Panc1 (cell line): ENCODE measurements around the gene DHRS2. TPM values are rescaled to one million over a fixed set of nuclear protein-coding genes. Genes with fewer than 3 reads are reported as not detected.

Source experiments
- ATAC-seq: fragments of 200-7000 bp; cut with Tn5 transposase; 2 replicates; pipeline ENCODE4 v1.9.1; 2020; ENCODE audit warnings: mild to moderate bottlenecking, moderate library complexity
- BruUV-seq: library from RNA; stranded (reverse); fragments of 400-500 nt; replicated peaks from 2 replicates; lab custom pipeline; 2021; lab: Mats Ljungman, UMichigan
- CTCF ChIA-PET: fragments of 300-600 bp; sonication (Branson Sonifier 250); formaldehyde crosslinking; loops from one replicate; lab custom pipeline; 2022; ENCODE audit warnings: antibody characterized with exemption; lab: Charles Lee
- POLR2A ChIA-PET: fragments of 300-600 bp; sonication (Branson Sonifier 250); formaldehyde crosslinking; loops from one replicate; lab custom pipeline; 2022; ENCODE audit warnings: antibody characterized with exemption; lab: Charles Lee
- DNase-seq: peaks from one replicate; pipeline ENCODE4 v3.0.0-alpha.2; 2010; ENCODE audit warnings: low read depth, low spot score
- H3K27ac ChIP-seq: 2 replicates; pipeline ENCODE4 v1.5.1; 2011; ENCODE audit warnings: mild to moderate bottlenecking, low read length, inconsistent platforms
- H3K27me3 ChIP-seq: fragments of 200-500 bp; sonication (Bioruptor generic); 2 replicates; pipeline ENCODE4 v1.6.0; 2014; ENCODE audit warnings: low read length, inconsistent platforms; ENCODE audit not compliant: control insufficient read depth, insufficient read depth
- H3K36me3 ChIP-seq: fragments of 200-500 bp; sonication (Bioruptor generic); 2 replicates; pipeline ENCODE4 v1.5.1; 2014; ENCODE audit warnings: inconsistent platforms, mild to moderate bottlenecking, low read length, moderate library complexity; ENCODE audit not compliant: control insufficient read depth, insufficient read depth
- H3K4me1 ChIP-seq: 2 replicates; pipeline ENCODE4 v1.5.1; 2011; ENCODE audit warnings: inconsistent platforms, mild to moderate bottlenecking, low read length, moderate library complexity; ENCODE audit not compliant: control insufficient read depth, insufficient read depth
- H3K4me3 ChIP-seq, 2 experiments: 2 replicates each; pipeline ENCODE4 v1.5.1; 2011 to 2012; ENCODE audit warnings: low read depth in 2 of 2, low read length in 2 of 2, mild to moderate bottlenecking in 2 of 2, inconsistent platforms in 1 of 2, moderate library complexity in 1 of 2
- H3K9me3 ChIP-seq: fragments of 200-500 bp; sonication (Bioruptor generic); 2 replicates; pipeline ENCODE4 v1.5.1; 2014; ENCODE audit warnings: low read depth, mild to moderate bottlenecking, inconsistent platforms, low read length, moderate library complexity; ENCODE audit not compliant: control insufficient read depth, insufficient read depth
- CTCF ChIP-seq: fragments of 450-650 bp; IDR thresholded peaks from 2 replicates; pipeline ENCODE4 v1.5.1; 2017; ENCODE audit warnings: mild to moderate bottlenecking
- POLR2AphosphoS5 ChIP-seq: IDR thresholded peaks from 2 replicates; pipeline ENCODE4 v1.6.1; 2012; ENCODE audit warnings: mild to moderate bottlenecking, low read depth, low read length, moderate library complexity
- REST ChIP-seq, 2 experiments: IDR thresholded peaks; 2 replicates each; pipeline ENCODE4 v1.6.1; 2011 to 2012; ENCODE audit warnings: low read depth in 2 of 2, control low read depth in 1 of 2, low read length in 1 of 2, mild to moderate bottlenecking in 1 of 2, moderate library complexity in 1 of 2; ENCODE audit not compliant: insufficient read depth in 1 of 2
- SIN3A ChIP-seq: IDR thresholded peaks from 2 replicates; pipeline ENCODE4 v1.6.1; 2012; ENCODE audit warnings: low read depth, mild to moderate bottlenecking, low read length, moderate library complexity, borderline replicate concordance; ENCODE audit not compliant: insufficient read depth
- TCF7L2 ChIP-seq: IDR thresholded peaks from 2 replicates; pipeline ENCODE4 v1.6.1; 2011; ENCODE audit warnings: mild to moderate bottlenecking, low read depth, low read length, inconsistent platforms
- in situ Hi-C: cut with HindIII; loops from 2 replicates; pipeline ENCODE4 v1.10.0; 2016; ENCODE audit warnings: low sequenced_read_pairs, low pct_unique_long_range_greater_than_20kb
- intact Hi-C: fragments of 100-400 bp; cut with micrococcal nuclease; formaldehyde crosslinking; loops from one replicate; pipeline ENCODE4 v1.10.0; 2022; ENCODE audit not compliant: unreplicated experiment
- total RNA-seq: library from RNA; stranded (reverse); gene quantifications from one replicate; pipeline ENCODE4 v1.2.1, GENCODE V29; 2021; ENCODE audit not compliant: unreplicated experiment

DHRS2 gene
- total RNA-seq, 1 experiment from 2014 or later = 1.0 TPM

- ATAC-seq (no peak), DNase-seq (no peak)
- Histone ChIP-seq H3K27me3 (no peaks in the 10 kb centered on the region), H3K4me1 (no peaks in the 10 kb centered on the region), H3K36me3 (no peaks in the 10 kb centered on the region), H3K27ac (no peak overlapping the region), H3K4me3 (no peak overlapping the region), H3K9me3 (no peaks in the 10 kb centered on the region)
- ChIA-PET CTCF (no interaction called here), POLR2A (no interaction called here)
- BruUV-seq = no TSS peak
- intact Hi-C loops = no loop called here
- in situ Hi-C loops = no loop called here
- no peak for TF ChIP-seq TCF7L2
- no peak for TF ChIP-seq POLR2AphosphoS5
- no peak for TF ChIP-seq CTCF
- TF ChIP-seq REST (IDR thresholded peaks at IDR 0.05; ENCODE audit: insufficient read depth in 1 of 2, low read depth in 2 of 2, low read length in 1 of 2) = no peak
- TF ChIP-seq SIN3A = no peak
Observed at GRCh38 chr14:23675337-23675736, 39.2 kb downstream of the DHRS2 start.

GRCh38 chr14:23675906-23676305, 39.7 kb downstream of the DHRS2 start:
- DNase-seq = no peak
- H3K27me3 ChIP-seq = no peaks in the 10 kb centered on the region
- CTCF ChIA-PET = no interaction called here
- POLR2A ChIA-PET = no interaction called here
- no peaks in the 10 kb centered on the region for H3K9me3 ChIP-seq
- intact Hi-C loops (no loop called here), in situ Hi-C loops (no loop called here)
- BruUV-seq = no TSS peak
- H3K4me1 ChIP-seq = no peaks in the 10 kb centered on the region
- H3K4me3 ChIP-seq = no peak overlapping the region
- TF ChIP-seq CTCF = no peak
- no peak overlapping the region for H3K27ac ChIP-seq
- no peaks in the 10 kb centered on the region for H3K36me3 ChIP-seq
- ATAC-seq = no peak

GRCh38 chr14:23681337-23681736, 45.2 kb downstream of the DHRS2 start:
- Histone ChIP-seq H3K27me3 (peaks cover 3% of the 10 kb centered on the region; the same call in 1 of the 2 replicates), H3K27ac (no peak overlapping the region), H3K36me3 (no peaks in the 10 kb centered on the region), H3K9me3 (no peaks in the 10 kb centered on the region), H3K4me1 (no peaks in the 10 kb centered on the region), H3K4me3 (no peak overlapping the region)
- intact Hi-C loops (no loop called here), in situ Hi-C loops (no loop called here)
- ATAC-seq (no peak), DNase-seq (no peak)
- ChIA-PET CTCF (no interaction called here), POLR2A (no interaction called here)
- no TSS peak for BruUV-seq
- TF ChIP-seq REST (IDR thresholded peaks at IDR 0.05; ENCODE audit: insufficient read depth in 1 of 2, low read depth in 2 of 2, low read length in 1 of 2) = no peak
- no peak for TF ChIP-seq TCF7L2
- TF ChIP-seq SIN3A = no peak
- no peak for TF ChIP-seq CTCF
- no peak for TF ChIP-seq POLR2AphosphoS5
